ENCODE results near the gene MESP2.

MESP2 gene

GRCh38 chr15:89807689-89808088 lies 31.6 kb downstream of the MESP2 start:
- Histone ChIP-seq H3K4me3 (ENCODE audit: low read length) (no peak overlapping the region), H3K27me3 (ENCODE audit: control insufficient read depth, insufficient read depth, low read length) (no peaks in the 10 kb centered on the region), H3K9me3 (ENCODE audit: control insufficient read depth, low read length) (no peaks in the 10 kb centered on the region), H3K9ac (ENCODE audit: low read length) (no peak overlapping the region), H3K4me1 (ENCODE audit: control insufficient read depth, insufficient read depth, low read length) (no peaks in the 10 kb centered on the region), H3K36me3 (ENCODE audit: control insufficient read depth, insufficient read depth, low read length) (no peaks in the 10 kb centered on the region)

- Histone ChIP-seq H3K9ac (ENCODE audit: low read length) (no peak overlapping the region), H3K27me3 (ENCODE audit: control insufficient read depth, insufficient read depth, low read length) (peaks cover 6% of the 10 kb centered on the region), H3K4me3 (ENCODE audit: low read length) (no peak overlapping the region), H3K36me3 (ENCODE audit: control insufficient read depth, insufficient read depth, low read length) (no peaks in the 10 kb centered on the region), H3K4me1 (ENCODE audit: control insufficient read depth, insufficient read depth, low read length) (no peaks in the 10 kb centered on the region), H3K9me3 (ENCODE audit: control insufficient read depth, low read length) (no peaks in the 10 kb centered on the region)
These were observed 32.2 kb downstream of the MESP2 start for GRCh38 chr15:89808160-89808870.

GRCh38 chr15:89809093-89809786 lies 33.1 kb downstream of the MESP2 start:
- Histone ChIP-seq H3K9ac (ENCODE audit: low read length) (no peak overlapping the region), H3K4me3 (ENCODE audit: low read length) (no peak overlapping the region), H3K9me3 (ENCODE audit: control insufficient read depth, low read length) (no peaks in the 10 kb centered on the region), H3K36me3 (ENCODE audit: control insufficient read depth, insufficient read depth, low read length) (no peaks in the 10 kb centered on the region), H3K27me3 (ENCODE audit: control insufficient read depth, insufficient read depth, low read length) (peaks cover 14% of the 10 kb centered on the region), H3K4me1 (ENCODE audit: control insufficient read depth, insufficient read depth, low read length) (peaks cover under 1% of the 10 kb centered on the region)

GRCh38 chr15:89809787-89810148 lies 33.6 kb downstream of the MESP2 start:
- H3K27me3 ChIP-seq (ENCODE audit: control insufficient read depth, insufficient read depth, low read length): peaks cover 18% of the 10 kb centered on the region
- H3K9ac ChIP-seq (ENCODE audit: low read length): no peak overlapping the region
- H3K4me1 ChIP-seq (ENCODE audit: control insufficient read depth, insufficient read depth, low read length): peaks cover 3% of the 10 kb centered on the region
- no peaks in the 10 kb centered on the region for H3K36me3 ChIP-seq (ENCODE audit: control insufficient read depth, insufficient read depth, low read length)
- H3K4me3 ChIP-seq (ENCODE audit: low read length): no peak overlapping the region
- H3K9me3 ChIP-seq (ENCODE audit: control insufficient read depth, low read length): no peaks in the 10 kb centered on the region

- H3K36me3 ChIP-seq (ENCODE audit: control insufficient read depth, insufficient read depth, low read length): no peaks in the 10 kb centered on the region
- H3K4me3 ChIP-seq (ENCODE audit: low read length): no peak overlapping the region
- H3K4me1 ChIP-seq (ENCODE audit: control insufficient read depth, insufficient read depth, low read length): peaks cover 3% of the 10 kb centered on the region
- peaks cover 29% of the 10 kb centered on the region for H3K27me3 ChIP-seq (ENCODE audit: control insufficient read depth, insufficient read depth, low read length)
- H3K9ac ChIP-seq (ENCODE audit: low read length): no peak overlapping the region
- H3K9me3 ChIP-seq (ENCODE audit: control insufficient read depth, low read length): no peaks in the 10 kb centered on the region
These were observed 34.7 kb downstream of the MESP2 start for GRCh38 chr15:89810837-89811236.

- Histone ChIP-seq H3K4me1 (ENCODE audit: control insufficient read depth, insufficient read depth, low read length) (peaks cover 3% of the 10 kb centered on the region), H3K4me3 (ENCODE audit: low read length) (no peak overlapping the region), H3K27me3 (ENCODE audit: control insufficient read depth, insufficient read depth, low read length) (peaks cover 37% of the 10 kb centered on the region), H3K36me3 (ENCODE audit: control insufficient read depth, insufficient read depth, low read length) (no peaks in the 10 kb centered on the region), H3K9ac (ENCODE audit: low read length) (no peak overlapping the region), H3K9me3 (ENCODE audit: control insufficient read depth, low read length) (no peaks in the 10 kb centered on the region)
These were observed 36.1 kb downstream of the MESP2 start for GRCh38 chr15:89812011-89812846.

- H3K9me3 ChIP-seq (ENCODE audit: control insufficient read depth, low read length): no peaks in the 10 kb centered on the region
- no peak overlapping the region for H3K4me3 ChIP-seq (ENCODE audit: low read length)
- no peaks in the 10 kb centered on the region for H3K36me3 ChIP-seq (ENCODE audit: control insufficient read depth, insufficient read depth, low read length)
- H3K9ac ChIP-seq (ENCODE audit: low read length): no peak overlapping the region
- H3K27me3 ChIP-seq (ENCODE audit: control insufficient read depth, insufficient read depth, low read length): peaks cover 37% of the 10 kb centered on the region
- peaks cover 3% of the 10 kb centered on the region for H3K4me1 ChIP-seq (ENCODE audit: control insufficient read depth, insufficient read depth, low read length)
These were observed 36.8 kb downstream of the MESP2 start for GRCh38 chr15:89812847-89813320.

- Histone ChIP-seq H3K4me3 (ENCODE audit: low read length) (no peak overlapping the region), H3K9ac (ENCODE audit: low read length) (no peak overlapping the region), H3K9me3 (ENCODE audit: control insufficient read depth, low read length) (no peaks in the 10 kb centered on the region), H3K27me3 (ENCODE audit: control insufficient read depth, insufficient read depth, low read length) (peaks cover 37% of the 10 kb centered on the region), H3K36me3 (ENCODE audit: control insufficient read depth, insufficient read depth, low read length) (no peaks in the 10 kb centered on the region), H3K4me1 (ENCODE audit: control insufficient read depth, insufficient read depth, low read length) (peaks cover 3% of the 10 kb centered on the region)
These were observed 37.4 kb downstream of the MESP2 start for GRCh38 chr15:89813381-89814111.

GRCh38 chr15:89814112-89814742 lies 38.1 kb downstream of the MESP2 start:
- no peaks in the 10 kb centered on the region for H3K36me3 ChIP-seq (ENCODE audit: control insufficient read depth, insufficient read depth, low read length)
- H3K9ac ChIP-seq (ENCODE audit: low read length): no peak overlapping the region
- no peaks in the 10 kb centered on the region for H3K9me3 ChIP-seq (ENCODE audit: control insufficient read depth, low read length)
- peaks cover 37% of the 10 kb centered on the region for H3K27me3 ChIP-seq (ENCODE audit: control insufficient read depth, insufficient read depth, low read length)
- H3K4me3 ChIP-seq (ENCODE audit: low read length): no peak overlapping the region
- peaks cover 3% of the 10 kb centered on the region for H3K4me1 ChIP-seq (ENCODE audit: control insufficient read depth, insufficient read depth, low read length)

- Histone ChIP-seq H3K9ac (ENCODE audit: low read length) (no peak overlapping the region), H3K36me3 (ENCODE audit: control insufficient read depth, insufficient read depth, low read length) (no peaks in the 10 kb centered on the region), H3K27me3 (ENCODE audit: control insufficient read depth, insufficient read depth, low read length) (peaks cover 37% of the 10 kb centered on the region), H3K4me3 (ENCODE audit: low read length) (no peak overlapping the region), H3K4me1 (ENCODE audit: control insufficient read depth, insufficient read depth, low read length) (peaks cover 3% of the 10 kb centered on the region), H3K9me3 (ENCODE audit: control insufficient read depth, low read length) (no peaks in the 10 kb centered on the region)
These were observed 39.6 kb downstream of the MESP2 start for GRCh38 chr15:89815769-89816168.

GRCh38 chr15:89817701-89818280 lies 41.7 kb downstream of the MESP2 start:
- Histone ChIP-seq H3K9ac (ENCODE audit: low read length) (no peak overlapping the region), H3K4me3 (ENCODE audit: low read length) (no peak overlapping the region), H3K27me3 (ENCODE audit: control insufficient read depth, insufficient read depth, low read length) (peaks cover 44% of the 10 kb centered on the region), H3K9me3 (ENCODE audit: control insufficient read depth, low read length) (no peaks in the 10 kb centered on the region), H3K4me1 (ENCODE audit: control insufficient read depth, insufficient read depth, low read length) (peaks cover 3% of the 10 kb centered on the region), H3K36me3 (ENCODE audit: control insufficient read depth, insufficient read depth, low read length) (no peaks in the 10 kb centered on the region)
